H9 (cell line): ENCODE data around the gene GGT6. TPM values are rescaled to one million over a fixed set of nuclear protein-coding genes. Genes with fewer than 3 reads are reported as not detected.

Experiments
- DNase-seq: peaks from one replicate; pipeline ENCODE4 v3.0.0-alpha.2; 2017
- H2AFZ ChIP-seq: one replicate; pipeline ENCODE4 v1.6.1; 2013; ENCODE audit warnings: mild to moderate bottlenecking, low read length, control low read depth, moderate library complexity
- H2AK5ac ChIP-seq: 2 replicates; pipeline ENCODE4 v1.6.1; 2013; ENCODE audit warnings: low read length, control low read depth, mixed read lengths; ENCODE audit not compliant: insufficient read length
- H2BK120ac ChIP-seq: one replicate; pipeline ENCODE4 v1.6.1; 2013; ENCODE audit warnings: low read depth, mild to moderate bottlenecking, low read length, control low read depth, inconsistent platforms; ENCODE audit not compliant: poor library complexity, severe bottlenecking
- H2BK12ac ChIP-seq: 2 replicates; pipeline ENCODE4 v1.6.1; 2013; ENCODE audit warnings: low read length, control low read depth, mixed read lengths, low read depth; ENCODE audit not compliant: insufficient read length
- H2BK15ac ChIP-seq: 2 replicates; pipeline ENCODE4 v1.6.1; 2013; ENCODE audit warnings: low read depth, low read length, control low read depth
- H2BK20ac ChIP-seq: one replicate; pipeline ENCODE4 v1.6.1; 2013; ENCODE audit warnings: low read depth, mild to moderate bottlenecking, low read length, control low read depth, inconsistent platforms; ENCODE audit not compliant: poor library complexity, severe bottlenecking
- H2BK5ac ChIP-seq: 2 replicates; pipeline ENCODE4 v1.6.1; 2013; ENCODE audit warnings: low read length, control low read depth, mixed read lengths; ENCODE audit not compliant: insufficient read length
- H3K14ac ChIP-seq: 2 replicates; pipeline ENCODE4 v1.6.1; 2013; ENCODE audit warnings: low read length, control low read depth; ENCODE audit not compliant: insufficient read depth
- H3K18ac ChIP-seq: 2 replicates; pipeline ENCODE4 v1.6.1; 2013; ENCODE audit warnings: low read depth, mild to moderate bottlenecking, mixed read lengths, low read length, control low read depth; ENCODE audit not compliant: insufficient read length
- H3K23ac ChIP-seq: 2 replicates; pipeline ENCODE4 v1.6.1; 2013; ENCODE audit warnings: low read length, control low read depth, mixed read lengths, low read depth; ENCODE audit not compliant: insufficient read length
- H3K23me2 ChIP-seq: 2 replicates; pipeline ENCODE4 v1.6.1; 2013; ENCODE audit warnings: low read depth, mild to moderate bottlenecking, mixed read lengths, low read length, control low read depth; ENCODE audit not compliant: insufficient read length, poor library complexity, severe bottlenecking
- H3K27ac ChIP-seq: 2 replicates; pipeline ENCODE4 v1.5.1; 2013; ENCODE audit warnings: low read length, control low read depth, mixed read lengths, low read depth; ENCODE audit not compliant: insufficient read length
- H3K27me3 ChIP-seq: 2 replicates; pipeline ENCODE4 v1.6.1; 2013; ENCODE audit warnings: low read length, control low read depth, inconsistent platforms; ENCODE audit not compliant: insufficient read depth
- H3K4ac ChIP-seq: 2 replicates; pipeline ENCODE4 v1.6.1; 2013; ENCODE audit warnings: low read depth, mild to moderate bottlenecking, control low read depth, inconsistent platforms, low read length, moderate library complexity
- H3K4me1 ChIP-seq: 2 replicates; pipeline ENCODE4 v1.6.1; 2013; ENCODE audit warnings: low read length, control low read depth, inconsistent platforms; ENCODE audit not compliant: insufficient read depth
- H3K4me2 ChIP-seq: 2 replicates; pipeline ENCODE4 v1.6.1; 2013; ENCODE audit warnings: low read length, control low read depth, mixed read lengths; ENCODE audit not compliant: insufficient read length, insufficient read depth
- H3K56ac ChIP-seq: 2 replicates; pipeline ENCODE4 v1.6.1; 2013; ENCODE audit warnings: low read depth, mild to moderate bottlenecking, mixed read lengths, low read length, control low read depth; ENCODE audit not compliant: insufficient read length
- H3K79me1 ChIP-seq: 2 replicates; pipeline ENCODE4 v1.6.1; 2013; ENCODE audit warnings: low read depth, mild to moderate bottlenecking, moderate library complexity, low read length, control low read depth, inconsistent platforms; ENCODE audit not compliant: insufficient read depth, poor library complexity, severe bottlenecking
- H3K79me2 ChIP-seq: 2 replicates; pipeline ENCODE4 v1.6.1; 2013; ENCODE audit warnings: low read length, control low read depth, inconsistent platforms; ENCODE audit not compliant: insufficient read depth
- H3K9ac ChIP-seq: 2 replicates; pipeline ENCODE4 v1.6.1; 2013; ENCODE audit warnings: low read length, control low read depth, mixed read lengths; ENCODE audit not compliant: insufficient read length; ENCODE audit errors: extremely low read depth
- H3K9me3 ChIP-seq: one replicate; pipeline ENCODE4 v1.6.1; 2013; ENCODE audit warnings: low read depth, low read length, inconsistent platforms; ENCODE audit not compliant: control insufficient read depth
- H3T11ph ChIP-seq: one replicate; pipeline ENCODE4 v1.6.1; 2013; ENCODE audit warnings: mild to moderate bottlenecking, low read length, control low read depth, inconsistent platforms
- H4K20me1 ChIP-seq: one replicate; pipeline ENCODE4 v1.6.1; 2013; ENCODE audit not compliant: control insufficient read depth, insufficient read length, insufficient read depth
- H4K5ac ChIP-seq: 2 replicates; pipeline ENCODE4 v1.6.1; 2013; ENCODE audit warnings: low read depth, mild to moderate bottlenecking, mixed read lengths, low read length, control low read depth; ENCODE audit not compliant: insufficient read length
- H4K8ac ChIP-seq: replicated peaks from 2 replicates; pipeline ENCODE4 v1.6.1; 2013; ENCODE audit warnings: low read length, control low read depth, mixed read lengths, low read depth; ENCODE audit not compliant: insufficient read length
- H4K91ac ChIP-seq: 2 replicates; pipeline ENCODE4 v1.6.1; 2013; ENCODE audit warnings: low read depth, mild to moderate bottlenecking, moderate library complexity, mixed read lengths, low read length, control low read depth; ENCODE audit not compliant: insufficient read length
- H3K27ac Mint-ChIP-seq, 3 experiments: 2 replicates in 2 of 3; 3 replicates in 1 of 3; pipeline ENCODE4 v1.8.0; 2020 to 2021; ENCODE audit warnings: mixed read lengths in 3 of 3, mild to moderate bottlenecking in 1 of 3, moderate library complexity in 1 of 3
- H3K27me3 Mint-ChIP-seq: 2 replicates; pipeline ENCODE4 v1.8.0; 2021; ENCODE audit warnings: low read depth, mild to moderate bottlenecking, moderate library complexity, mixed read lengths
- H3K36me3 Mint-ChIP-seq, 3 experiments: 2 replicates in 2 of 3; 3 replicates in 1 of 3; pipeline ENCODE4 v1.8.0; 2020 to 2021; ENCODE audit warnings: low read depth in 3 of 3, mixed read lengths in 3 of 3; ENCODE audit not compliant: insufficient read depth in 1 of 3
- H3K4me1 Mint-ChIP-seq, 2 experiments: 2 replicates each; pipeline ENCODE4 v1.8.0; 2020; ENCODE audit warnings: mixed read lengths in 2 of 2
- H3K4me3 Mint-ChIP-seq, 2 experiments: 2 replicates in 1 of 2; 3 replicates in 1 of 2; pipeline ENCODE4 v1.8.0; 2020 to 2021; ENCODE audit warnings: mild to moderate bottlenecking in 2 of 2, mixed read lengths in 2 of 2, moderate library complexity in 1 of 2
- H3K9me3 Mint-ChIP-seq, 2 experiments: 2 replicates in 1 of 2; 3 replicates in 1 of 2; pipeline ENCODE4 v1.8.0; 2020; ENCODE audit warnings: mild to moderate bottlenecking in 2 of 2, mixed read lengths in 2 of 2, moderate library complexity in 1 of 2
- WGBS: extraction: QIAGEN DNeasy Blood & Tissue Kit; methylation state at CpG from one replicate; pipeline ENCODE4 v1.1.7; 2013; ENCODE audit warnings: missing lambda C conversion rate, low lambda C conversion rate, mixed read lengths; ENCODE audit not compliant: insufficient read length; ENCODE audit errors: extremely low coverage; 5-methylcytosine and 5-hydroxymethylcytosine counted together
- total RNA-seq: library from RNA; stranded (reverse); gene quantifications from 2 replicates; pipeline ENCODE4 v1.2.1, GENCODE V29; 2021
- TF ChIP-seq, protein P1 (sequence below): fragments of 200-600 bp; sonication (generic); conservative IDR thresholded peaks from 3 replicates; pipeline ENCODE4 v1.8.0; 2021; ENCODE audit warnings: antibody characterized with exemption, mild to moderate bottlenecking

The GGT6 gene
- total RNA-seq, 1 experiment from 2014 or later: 0.17 TPM

DNA sequence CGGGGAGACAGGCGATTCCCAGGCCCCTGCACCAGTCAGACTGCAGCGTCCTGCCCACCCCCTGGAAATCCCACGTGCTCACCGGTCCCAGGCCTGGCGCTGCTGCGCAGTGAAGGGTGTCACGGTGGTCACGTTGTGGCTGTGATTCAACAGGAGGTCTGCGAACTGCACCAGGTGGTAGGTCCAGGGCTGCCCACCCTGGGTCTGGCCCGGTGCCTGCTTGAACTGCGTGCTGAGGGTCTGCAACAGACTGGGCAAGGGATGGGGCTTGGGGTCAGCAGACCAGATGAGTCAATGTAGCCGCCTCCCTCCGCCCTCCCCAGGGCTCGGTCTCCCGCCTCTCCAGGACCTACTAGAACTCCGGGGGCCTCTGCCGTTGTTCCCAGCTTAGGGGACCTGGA, 12.3 kb downstream of the GGT6 start:
- no peak overlapping the region for H4K5ac ChIP-seq
- H3K56ac ChIP-seq: no peak overlapping the region
- no peak overlapping the region for H3K18ac ChIP-seq
- DNase-seq: peak; percentile 32
- no peaks in the 10 kb centered on the region for H3K23me2 ChIP-seq
- Mint-ChIP-seq H3K36me3 (peaks cover 42 to 86% (median 75%) of the 10 kb centered on the region in 3 experiments; a peak in 6 of 7 replicates), H3K4me1 (peaks cover 0 to 2% of the 10 kb centered on the region in 2 experiments; a peak in 2 of 4 replicates), H3K4me3 (no peak overlapping the region), H3K9me3 (no peaks in the 10 kb centered on the region), H3K27ac (peak overlapping the region in 1 of 3 experiments; percentile 53; a peak in 1 of 7 replicates), H3K27me3 (no peaks in the 10 kb centered on the region)
- H2BK20ac ChIP-seq: no peak overlapping the region
- H3K79me2 ChIP-seq: no peaks in the 10 kb centered on the region
- no peak overlapping the region for H2AK5ac ChIP-seq
- TF ChIP-seq, protein P1, sequence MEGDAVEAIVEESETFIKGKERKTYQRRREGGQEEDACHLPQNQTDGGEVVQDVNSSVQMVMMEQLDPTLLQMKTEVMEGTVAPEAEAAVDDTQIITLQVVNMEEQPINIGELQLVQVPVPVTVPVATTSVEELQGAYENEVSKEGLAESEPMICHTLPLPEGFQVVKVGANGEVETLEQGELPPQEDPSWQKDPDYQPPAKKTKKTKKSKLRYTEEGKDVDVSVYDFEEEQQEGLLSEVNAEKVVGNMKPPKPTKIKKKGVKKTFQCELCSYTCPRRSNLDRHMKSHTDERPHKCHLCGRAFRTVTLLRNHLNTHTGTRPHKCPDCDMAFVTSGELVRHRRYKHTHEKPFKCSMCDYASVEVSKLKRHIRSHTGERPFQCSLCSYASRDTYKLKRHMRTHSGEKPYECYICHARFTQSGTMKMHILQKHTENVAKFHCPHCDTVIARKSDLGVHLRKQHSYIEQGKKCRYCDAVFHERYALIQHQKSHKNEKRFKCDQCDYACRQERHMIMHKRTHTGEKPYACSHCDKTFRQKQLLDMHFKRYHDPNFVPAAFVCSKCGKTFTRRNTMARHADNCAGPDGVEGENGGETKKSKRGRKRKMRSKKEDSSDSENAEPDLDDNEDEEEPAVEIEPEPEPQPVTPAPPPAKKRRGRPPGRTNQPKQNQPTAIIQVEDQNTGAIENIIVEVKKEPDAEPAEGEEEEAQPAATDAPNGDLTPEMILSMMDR: no peak
- no peak overlapping the region for H3K4me2 ChIP-seq
- H2BK12ac ChIP-seq: no peak overlapping the region
- no peaks in the 10 kb centered on the region for H3K27me3 ChIP-seq
- H4K20me1 ChIP-seq: peaks cover 3% of the 10 kb centered on the region
- WGBS: no CpG with 5 or more reads among the region's 18 CpGs
- no peak overlapping the region for H2BK120ac ChIP-seq
- no peak overlapping the region for H3T11ph ChIP-seq
- no peak overlapping the region for H3K4ac ChIP-seq
- H2BK15ac ChIP-seq: no peak overlapping the region
- H3K27ac ChIP-seq: no peak overlapping the region
- no peak overlapping the region for H3K14ac ChIP-seq
- H3K9me3 ChIP-seq: no peaks in the 10 kb centered on the region
- H3K23ac ChIP-seq: no peak overlapping the region
- H2BK5ac ChIP-seq: no peak overlapping the region
- no peak overlapping the region for H4K8ac ChIP-seq
- no peaks in the 10 kb centered on the region for H3K79me1 ChIP-seq
- H3K9ac ChIP-seq: no peak overlapping the region
- no peak overlapping the region for H4K91ac ChIP-seq
- no peaks in the 10 kb centered on the region for H3K4me1 ChIP-seq
- no peak overlapping the region for H2AFZ ChIP-seq
